Neuronal stem cell (in vitro differentiated cells): ENCODE results near the gene MAML2. TPM values are rescaled to one million over a fixed set of nuclear protein-coding genes. Genes with fewer than 3 reads are reported as not detected.

ENCODE experiments used
- DNase-seq: peaks from one replicate; pipeline ENCODE4 v3.0.0-alpha.2; 2013; ENCODE audit warnings: low spot score
- H2AFZ ChIP-seq: one replicate; pipeline ENCODE4 v1.6.1; 2013; ENCODE audit warnings: mild to moderate bottlenecking, low read length, inconsistent platforms
- H2AK5ac ChIP-seq: 2 replicates; pipeline ENCODE4 v1.6.1; 2013; ENCODE audit warnings: low read depth, mild to moderate bottlenecking, inconsistent platforms, low read length, moderate library complexity, mixed read lengths
- H2BK120ac ChIP-seq: 2 replicates; pipeline ENCODE4 v1.6.1; 2013; ENCODE audit warnings: low read depth, mild to moderate bottlenecking, inconsistent platforms, low read length, moderate library complexity, mixed read lengths
- H2BK12ac ChIP-seq: one replicate; pipeline ENCODE4 v1.6.1; 2013; ENCODE audit warnings: low read length, inconsistent platforms
- H2BK15ac ChIP-seq: 2 replicates; pipeline ENCODE4 v1.6.1; 2013; ENCODE audit warnings: mild to moderate bottlenecking, low read length, inconsistent platforms, mixed read lengths
- H2BK5ac ChIP-seq: one replicate; pipeline ENCODE4 v1.6.1; 2013; ENCODE audit warnings: inconsistent platforms, mild to moderate bottlenecking, low read length, moderate library complexity
- H3K14ac ChIP-seq: one replicate; pipeline ENCODE4 v1.6.1; 2013; ENCODE audit warnings: low read length, inconsistent platforms
- H3K18ac ChIP-seq: 2 replicates; pipeline ENCODE4 v1.6.1; 2013; ENCODE audit warnings: low read length, inconsistent platforms
- H3K23ac ChIP-seq: 2 replicates; pipeline ENCODE4 v1.6.1; 2013; ENCODE audit warnings: low read depth, mild to moderate bottlenecking, mixed read lengths, low read length, inconsistent platforms; ENCODE audit not compliant: poor library complexity
- H3K27ac ChIP-seq: replicated peaks from 3 replicates; pipeline ENCODE4 v1.5.1; 2013; ENCODE audit warnings: low read length, inconsistent platforms
- H3K27me3 ChIP-seq, 3 experiments: 2 replicates each; pipeline ENCODE4 v1.6.1; 2013; ENCODE audit warnings: low read length in 3 of 3, mild to moderate bottlenecking in 2 of 3, inconsistent platforms in 1 of 3, low read depth in 1 of 3, mixed read lengths in 1 of 3, moderate library complexity in 1 of 3; ENCODE audit not compliant: control insufficient read depth in 3 of 3, insufficient read depth in 3 of 3
- H3K36me3 ChIP-seq, 2 donors: replicated peaks in 1 of 2; 2 replicates each; pipeline ENCODE4 v1.6.1; 2013; ENCODE audit warnings: low read length in 2 of 2; ENCODE audit not compliant: control insufficient read depth in 2 of 2, insufficient read depth in 2 of 2
- H3K4ac ChIP-seq: 2 replicates; pipeline ENCODE4 v1.6.1; 2013; ENCODE audit warnings: inconsistent platforms, mild to moderate bottlenecking, low read length, moderate library complexity
- H3K4me1 ChIP-seq, 2 donors: 1 replicate in 1 of 2; 2 replicates in 1 of 2; pipeline ENCODE4 v1.6.1; 2013; ENCODE audit warnings: low read length in 2 of 2, low read depth in 1 of 2; ENCODE audit not compliant: control insufficient read depth in 2 of 2, insufficient read depth in 1 of 2
- H3K4me2 ChIP-seq: one replicate; pipeline ENCODE4 v1.6.1; 2013; ENCODE audit warnings: mild to moderate bottlenecking, low read length, inconsistent platforms; ENCODE audit not compliant: insufficient read depth, poor library complexity, severe bottlenecking
- H3K4me3 ChIP-seq, 2 donors: 2 replicates each; pipeline ENCODE4 v1.5.1; 2013; ENCODE audit warnings: low read length in 2 of 2, mild to moderate bottlenecking in 2 of 2, inconsistent platforms in 1 of 2, moderate library complexity in 1 of 2
- H3K79me1 ChIP-seq: one replicate; pipeline ENCODE4 v1.6.1; 2013; ENCODE audit warnings: low read depth, mild to moderate bottlenecking, inconsistent platforms, low read length, moderate library complexity
- H3K9ac ChIP-seq: one replicate; pipeline ENCODE4 v1.6.1; 2013; ENCODE audit warnings: mild to moderate bottlenecking, low read depth, low read length, inconsistent platforms; ENCODE audit not compliant: poor library complexity
- H3K9me3 ChIP-seq, 2 donors: replicated peaks in 1 of 2; 2 replicates each; pipeline versions ENCODE3 to v1.6.1; 2013; ENCODE audit warnings: low read length in 2 of 2, mild to moderate bottlenecking in 2 of 2, inconsistent platforms in 1 of 2, low read depth in 1 of 2, mixed read lengths in 1 of 2, moderate library complexity in 1 of 2; ENCODE audit not compliant: control insufficient read depth in 2 of 2, insufficient read depth in 1 of 2
- H4K8ac ChIP-seq: one replicate; pipeline ENCODE4 v1.6.1; 2013; ENCODE audit warnings: low read depth, mild to moderate bottlenecking, inconsistent platforms, low read length, moderate library complexity
- H4K91ac ChIP-seq: one replicate; pipeline ENCODE4 v1.6.1; 2013; ENCODE audit warnings: low read length, low read depth, mild to moderate bottlenecking, inconsistent platforms; ENCODE audit not compliant: poor library complexity
- WGBS, 2 donors: extraction: QIAGEN DNeasy Blood & Tissue Kit; methylation state at CpG; one replicate each; pipeline ENCODE4 v1.1.7; 2013; ENCODE audit warnings: missing lambda C conversion rate in 2 of 2, mixed read lengths in 1 of 2; ENCODE audit not compliant: insufficient read length in 2 of 2, insufficient replicate concordance in 1 of 2; ENCODE audit errors: extremely low coverage in 2 of 2; 5-methylcytosine and 5-hydroxymethylcytosine counted together
- polyA plus RNA-seq, 2 experiments: library from polyadenylated mRNA; stranded (reverse); fragments of 200-250 nt; gene quantifications; one replicate each; pipeline ENCODE4 v1.2.3, GENCODE V29; 2013

Gene MAML2
- 2.0 TPM for polyA plus RNA-seq (2013, experiment 1 of 2)
- 2.2 TPM for polyA plus RNA-seq (2013, experiment 2 of 2)

- Histone ChIP-seq H3K23ac (no peak within 1 kb of the TSS), H3K36me3 (peaks cover 0 to 22% of the 10 kb centered on the region in 2 donors), H3K4ac (no peak within 1 kb of the TSS), H4K8ac (no peak within 1 kb of the TSS), H3K27ac (peak within 1 kb of the TSS; percentile 53), H2AFZ (peak within 1 kb of the TSS; percentile 78), H3K9ac (peak within 1 kb of the TSS; percentile 79), H3K14ac (no peak within 1 kb of the TSS), H3K79me1 (no peaks in the 10 kb centered on the region), H3K4me3 (peak within 1 kb of the TSS; percentile 69 to 82), H3K18ac (peak within 1 kb of the TSS; percentile 83), H2BK15ac (no peak within 1 kb of the TSS), H3K9me3 (peaks cover 0 to 10% of the 10 kb centered on the region in 2 donors), H3K4me1 (peaks cover 8 to 24% of the 10 kb centered on the region in 2 donors), H2BK5ac (no peak within 1 kb of the TSS), H2BK120ac (peak within 1 kb of the TSS; percentile 6), H2AK5ac (no peak within 1 kb of the TSS), H4K91ac (no peak within 1 kb of the TSS), H2BK12ac (no peak within 1 kb of the TSS), H3K27me3 (no peaks in the 10 kb centered on the region), H3K4me2 (peak within 1 kb of the TSS; percentile 75)
- peak; percentile 81 for DNase-seq
- 100% methylated on average over 1 of the region's 31 CpGs; no CpG with 5 or more reads in 1 of the 2 donors for WGBS, 2 donors
These were observed at the start of gene MAML2 for GRCh38 chr11:96342961-96343711. TSS of gene MAML2 (minus strand) at chr11:96343195. CDS start at chr11:96341895, 1,300 bp downstream.

GRCh38 chr11:96391698-96392307 lies 48.8 kb upstream of the MAML2 start:
- no peak overlapping the region for H3K27ac ChIP-seq
- H2BK120ac ChIP-seq: no peak overlapping the region
- H3K14ac ChIP-seq: no peak overlapping the region
- H4K91ac ChIP-seq: no peak overlapping the region
- no peak overlapping the region for H3K4me2 ChIP-seq
- H2AFZ ChIP-seq: no peak overlapping the region
- H2BK15ac ChIP-seq: no peak overlapping the region
- H3K4me1 ChIP-seq: peaks cover 0 to 6% of the 10 kb centered on the region in 2 donors
- H3K23ac ChIP-seq: no peak overlapping the region
- H2AK5ac ChIP-seq: no peak overlapping the region
- no peak overlapping the region for H2BK5ac ChIP-seq
- no peak for DNase-seq
- H3K4ac ChIP-seq: no peak overlapping the region
- H3K9ac ChIP-seq: no peak overlapping the region
- no peak overlapping the region for H3K18ac ChIP-seq
- H3K27me3 ChIP-seq: no peaks in the 10 kb centered on the region
- H4K8ac ChIP-seq: no peak overlapping the region
- no peak overlapping the region for H2BK12ac ChIP-seq
- H3K4me3 ChIP-seq: no peak overlapping the region
- H3K36me3 ChIP-seq: peaks cover 0 to 22% of the 10 kb centered on the region in 2 donors
- peaks cover 6 to 31% of the 10 kb centered on the region in 2 donors for H3K9me3 ChIP-seq
- no peaks in the 10 kb centered on the region for H3K79me1 ChIP-seq
- WGBS, 2 donors: no CpG with 5 or more reads among the region's 3 CpGs

DNA sequence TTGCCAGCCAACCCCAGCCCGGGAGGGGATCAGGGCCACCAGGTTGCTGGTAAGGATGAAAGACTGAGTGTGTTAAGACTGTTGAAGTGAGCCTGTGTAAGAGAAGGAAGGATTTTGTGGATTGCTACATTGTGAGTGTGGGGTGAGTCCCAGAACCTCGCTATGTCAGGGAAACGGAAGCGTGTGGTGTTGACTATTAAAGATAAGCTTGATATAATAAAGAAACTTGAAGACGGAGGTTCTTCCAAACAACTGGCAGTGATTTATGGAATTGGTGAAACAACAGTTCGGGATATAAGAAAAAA lies 47.4 kb upstream of the MAML2 start:
- H3K36me3 ChIP-seq: peaks cover 0 to 36% of the 10 kb centered on the region in 2 donors
- no peak overlapping the region for H3K23ac ChIP-seq
- no peak overlapping the region for H2BK12ac ChIP-seq
- no peak overlapping the region for H3K27ac ChIP-seq
- no CpG with 5 or more reads among the region's 6 CpGs for WGBS, 2 donors
- peak overlapping the region; percentile 81 to 92 for H3K4me3 ChIP-seq
- H3K9me3 ChIP-seq: peaks cover 6 to 31% of the 10 kb centered on the region in 2 donors
- no peak overlapping the region for H4K91ac ChIP-seq
- no peak for DNase-seq
- no peak overlapping the region for H2BK120ac ChIP-seq
- H3K14ac ChIP-seq: no peak overlapping the region
- no peaks in the 10 kb centered on the region for H3K27me3 ChIP-seq
- H2AFZ ChIP-seq: peak overlapping the region; percentile 97
- H3K18ac ChIP-seq: peak overlapping the region; percentile 84
- no peak overlapping the region for H2BK15ac ChIP-seq
- H4K8ac ChIP-seq: peak overlapping the region; percentile 29
- H3K4me2 ChIP-seq: peak overlapping the region; percentile 75
- H3K4me1 ChIP-seq: peaks cover 0 to 6% of the 10 kb centered on the region in 2 donors
- no peak overlapping the region for H3K4ac ChIP-seq
- no peaks in the 10 kb centered on the region for H3K79me1 ChIP-seq
- H2AK5ac ChIP-seq: no peak overlapping the region
- H2BK5ac ChIP-seq: no peak overlapping the region
- H3K9ac ChIP-seq: no peak overlapping the region
